ENCODE data around the gene FBXO17.
"Not testable (repeated sequence)": the region's sequence is repeated elsewhere in the genome, so short reads cannot be mapped to it uniquely, and the experiment has no call there.

Gene FBXO17, protein sequence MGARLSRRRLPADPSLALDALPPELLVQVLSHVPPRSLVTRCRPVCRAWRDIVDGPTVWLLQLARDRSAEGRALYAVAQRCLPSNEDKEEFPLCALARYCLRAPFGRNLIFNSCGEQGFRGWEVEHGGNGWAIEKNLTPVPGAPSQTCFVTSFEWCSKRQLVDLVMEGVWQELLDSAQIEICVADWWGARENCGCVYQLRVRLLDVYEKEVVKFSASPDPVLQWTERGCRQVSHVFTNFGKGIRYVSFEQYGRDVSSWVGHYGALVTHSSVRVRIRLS

DNA sequence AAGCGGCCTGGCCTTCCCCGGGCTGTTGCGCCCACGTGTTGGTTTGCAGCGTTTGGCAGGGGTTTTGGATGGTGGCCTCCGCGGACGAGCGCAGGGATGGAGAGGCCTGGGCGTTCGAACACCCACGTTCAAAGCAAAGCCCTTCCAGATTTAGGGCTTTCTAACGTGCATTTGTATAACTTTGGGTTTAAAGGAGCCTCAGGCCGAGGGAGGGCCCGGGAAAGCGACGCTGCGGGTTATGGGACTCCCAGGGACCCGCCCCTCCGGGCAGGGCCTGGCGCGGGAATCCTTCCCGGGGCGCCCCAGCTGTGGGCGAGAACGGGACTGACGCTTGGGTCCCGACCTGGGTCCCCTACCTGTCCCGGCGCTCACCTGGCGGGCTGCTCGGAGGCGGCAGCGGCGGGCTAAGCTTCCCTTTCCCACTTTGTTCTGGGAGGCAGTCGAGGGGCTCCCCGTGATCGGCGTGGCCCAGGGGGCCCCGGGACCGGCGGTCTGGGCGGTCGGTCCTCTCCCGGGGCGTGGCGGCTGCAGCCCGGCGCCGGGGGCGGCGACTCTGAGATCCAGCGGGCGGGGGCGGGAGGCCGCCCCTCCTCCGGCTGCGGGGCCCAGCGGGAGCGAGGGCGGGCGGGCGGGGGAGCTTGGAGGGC lies at the start of gene FBXO17:
FBXO17 (minus strand) TSS at position 529 of the 647 bp plus-strand sequence. CDS start 25,423 bp downstream, outside the sequence.
- no peak for DNase-seq

DNA sequence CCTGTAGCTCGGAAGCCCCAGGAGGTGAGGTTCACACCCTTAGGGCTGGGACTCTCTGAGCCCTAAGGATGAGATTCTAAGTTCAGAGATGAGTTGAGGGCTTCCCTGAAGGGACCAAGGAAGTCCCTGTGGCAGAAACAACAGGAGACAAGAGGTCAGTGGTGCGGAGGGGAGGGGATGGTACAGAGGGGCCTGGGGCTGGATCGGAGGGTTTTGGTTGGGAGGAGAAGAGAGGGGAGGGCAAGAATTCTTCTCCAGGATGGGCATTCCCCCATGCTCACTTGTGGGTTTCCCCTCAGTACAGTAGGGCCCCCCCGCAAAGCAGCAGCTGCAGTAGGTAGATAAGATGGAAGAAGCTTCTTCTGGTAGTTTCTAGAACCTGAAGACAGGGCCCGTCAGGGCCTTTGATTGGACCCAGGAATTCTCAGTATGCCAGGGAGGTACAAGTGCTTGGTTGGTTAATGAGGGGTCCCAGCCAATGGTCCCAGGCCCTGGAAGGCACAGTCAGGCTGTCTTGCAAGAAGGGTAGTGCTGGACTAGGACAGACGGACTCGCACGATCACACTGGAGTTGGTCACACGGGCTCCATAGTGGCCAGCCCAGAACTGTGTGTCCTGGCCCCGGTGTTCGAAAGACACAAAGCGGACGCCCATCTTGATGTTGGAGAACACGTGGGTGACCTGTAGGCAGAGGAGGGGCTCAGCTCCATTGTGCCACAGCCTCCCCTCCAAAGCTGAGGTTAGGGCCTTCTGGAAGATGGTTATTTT lies 49.5 kb upstream of the FBXO17 start:
- DNase-seq = no peak

- no peak for DNase-seq
Observed at GRCh38 chr19:39021063-39021462, 45.5 kb upstream of the FBXO17 start.

DNA sequence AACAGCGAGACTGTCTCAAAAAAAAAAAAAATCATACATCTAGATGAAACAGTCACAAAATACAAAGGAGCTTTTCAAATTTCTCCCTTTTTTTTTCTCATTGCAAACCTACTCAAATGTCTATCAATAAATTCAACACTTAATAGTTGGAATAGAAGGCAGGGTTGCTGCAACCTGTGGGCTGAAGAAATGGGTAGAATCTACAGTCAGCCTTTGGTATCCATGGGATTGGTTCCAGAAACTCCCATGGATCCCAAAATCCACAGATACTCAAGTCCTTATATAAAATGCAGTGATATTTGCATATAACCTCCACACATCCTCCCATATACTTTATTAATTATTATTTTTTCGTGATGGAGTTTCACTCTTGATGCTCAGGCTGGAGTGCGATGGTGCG lies 42.1 kb upstream of the FBXO17 start:
- no peak for DNase-seq

- DNase-seq = no peak
Observed at GRCh38 chr19:39017026-39017425, 41.5 kb upstream of the FBXO17 start.

DNA sequence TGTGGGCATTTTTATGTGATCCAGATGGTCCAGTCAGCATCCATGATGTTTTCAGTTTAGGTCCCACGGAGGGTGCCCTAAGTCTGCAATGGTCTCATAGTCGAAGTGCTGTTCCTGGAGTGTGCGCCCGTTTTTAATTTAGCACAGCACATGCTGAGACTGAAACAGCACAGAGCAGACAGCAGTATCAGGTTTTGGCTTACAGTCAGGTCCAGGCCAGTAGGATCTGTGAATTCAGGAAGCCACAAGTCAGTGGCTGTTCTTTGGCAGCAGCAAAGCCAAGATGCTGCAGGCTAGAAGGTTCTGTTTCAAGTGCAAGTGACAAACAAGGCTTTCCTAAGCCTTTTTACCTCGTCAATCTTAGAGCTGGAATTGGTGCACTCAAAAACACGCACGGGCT lies 38.5 kb upstream of the FBXO17 start:
- DNase-seq = no peak

DNA sequence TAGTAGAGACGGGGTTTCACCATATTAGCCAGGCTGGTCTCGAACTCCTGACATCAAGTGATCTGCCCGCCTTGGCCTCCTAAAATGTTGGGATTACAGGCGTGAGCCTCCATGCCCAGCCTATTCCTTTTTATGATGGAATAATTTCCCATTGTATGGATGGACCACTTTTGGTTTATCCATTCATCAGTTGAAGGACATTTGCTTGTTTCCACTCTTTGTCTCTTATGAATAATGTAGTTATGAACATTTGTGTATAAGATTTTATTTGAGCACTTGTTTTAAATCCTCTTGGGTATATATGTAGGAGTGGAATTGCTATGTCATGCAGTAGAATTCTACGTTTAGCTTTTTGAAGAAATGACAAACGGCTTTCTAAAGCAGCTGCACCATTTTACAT lies 33.5 kb upstream of the FBXO17 start:
- no peak for DNase-seq

DNA sequence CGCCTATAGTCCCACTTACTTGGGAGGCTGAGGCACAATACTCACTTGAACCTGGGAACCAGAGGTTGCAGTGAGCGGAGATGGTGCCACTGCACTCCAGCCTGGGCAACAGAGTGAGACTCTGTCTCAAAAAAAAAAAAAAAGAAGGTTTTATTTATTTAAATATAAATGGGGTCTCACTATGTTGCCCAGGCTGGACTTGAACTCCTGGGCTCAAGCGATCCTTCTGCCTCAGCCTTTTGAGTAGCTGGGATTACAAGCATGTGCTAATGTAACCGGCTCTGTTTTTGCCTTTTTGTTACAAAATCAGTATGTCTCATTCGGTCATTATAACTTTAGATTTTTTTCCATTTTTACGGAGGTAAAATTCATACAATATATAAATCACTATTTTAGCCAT lies 32.6 kb upstream of the FBXO17 start:
- no peak for DNase-seq

- no peak for DNase-seq
Observed at GRCh38 chr19:39007096-39007495, 31.6 kb upstream of the FBXO17 start.

GRCh38 chr19:39004403-39004802 lies 28.9 kb upstream of the FBXO17 start:
- DNase-seq = no peak

GRCh38 chr19:39003796-39004195 lies 28.3 kb upstream of the FBXO17 start:
- DNase-seq = no peak

- no peak for DNase-seq
Observed at GRCh38 chr19:39003188-39003587, 27.6 kb upstream of the FBXO17 start.

GRCh38 chr19:39001041-39001440 lies 25.5 kb upstream of the FBXO17 start:
- no peak for DNase-seq

DNA sequence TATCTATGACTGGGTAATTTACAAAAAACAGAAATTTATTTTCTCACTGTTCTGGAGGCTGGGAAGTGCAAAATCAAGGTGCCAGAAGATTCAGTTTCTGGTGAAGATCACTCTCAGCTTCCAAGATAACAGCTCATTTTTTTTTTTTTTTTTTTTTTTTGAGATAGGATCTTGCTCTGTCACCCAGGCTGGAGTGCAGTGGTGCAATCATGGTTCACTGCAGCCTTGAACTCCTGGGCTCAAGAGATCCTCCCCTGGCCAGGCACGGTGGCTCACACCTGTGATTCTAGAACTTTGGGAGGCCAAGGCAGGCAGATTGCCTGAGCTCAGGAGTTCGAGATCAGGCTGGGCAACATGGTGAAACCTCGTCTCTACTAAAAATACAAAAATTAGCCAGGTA lies 22.0 kb upstream of the FBXO17 start:
- not testable (repeated sequence) for DNase-seq

DNA sequence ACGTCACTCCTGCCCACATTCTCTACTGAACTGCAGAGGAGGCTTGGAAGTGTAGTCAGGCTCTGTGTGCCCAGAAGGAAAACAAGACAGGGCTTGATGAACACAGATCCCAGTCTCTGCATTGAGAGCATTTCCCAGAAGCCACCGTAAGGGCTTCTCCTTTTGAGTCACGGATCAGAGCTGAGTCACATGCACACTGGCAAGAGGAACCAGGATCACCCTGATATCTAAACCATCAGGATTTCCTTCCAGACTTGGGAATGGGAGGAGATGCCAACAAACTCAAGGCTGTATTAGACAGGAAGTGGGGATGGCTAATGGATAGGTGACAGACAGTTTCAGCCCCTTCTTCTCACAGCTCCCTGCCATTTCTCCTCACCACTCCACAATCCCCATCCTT lies 17.7 kb upstream of the FBXO17 start:
- DNase-seq = no peak

GRCh38 chr19:38990949-38991697 lies 15.6 kb upstream of the FBXO17 start:
- no peak for DNase-seq

GRCh38 chr19:38989614-38990013 lies 14.1 kb upstream of the FBXO17 start:
- DNase-seq = not testable (repeated sequence)

- DNase-seq = no peak
Observed at GRCh38 chr19:38989066-38989605, 13.6 kb upstream of the FBXO17 start.

GRCh38 chr19:38988627-38989026 lies 13.1 kb upstream of the FBXO17 start:
- DNase-seq = not testable (repeated sequence)

- DNase-seq = not testable (repeated sequence)
Observed at GRCh38 chr19:38987745-38988144, 12.2 kb upstream of the FBXO17 start.

GRCh38 chr19:38985262-38985661 lies 9.7 kb upstream of the FBXO17 start:
- DNase-seq = no peak

- no peak for DNase-seq
Observed at GRCh38 chr19:38980583-38981374, 5.2 kb upstream of the FBXO17 start.
